DOHH2 (cell line): ENCODE data around the gene ADAMTS1.

Experiments used
- H3F3A ChIP-seq: fragments of 200-600 bp; sonication (generic), shearing (Covaris generic); 2 replicates; pipeline ENCODE4 v1.6.0; 2016; ENCODE audit warnings: antibody characterized with exemption, mild to moderate bottlenecking; ENCODE audit not compliant: control insufficient read depth, insufficient read depth
- H3K27ac ChIP-seq: fragments of 200-600 bp; sonication (generic); 2 replicates; pipeline ENCODE4 v1.5.1; 2014; ENCODE audit warnings: low read depth, mild to moderate bottlenecking, low read length, moderate library complexity
- H3K27me3 ChIP-seq: fragments of 200-600 bp; sonication (generic); 2 replicates; pipeline ENCODE4 v1.6.1; 2014; ENCODE audit warnings: mild to moderate bottlenecking, low read length, mixed read lengths; ENCODE audit not compliant: control insufficient read depth
- H3K36me3 ChIP-seq: fragments of 200-600 bp; sonication (generic); 2 replicates; pipeline ENCODE4 v1.6.1; 2014; ENCODE audit warnings: mild to moderate bottlenecking, low read length, moderate library complexity, mixed read lengths; ENCODE audit not compliant: control insufficient read depth
- H3K4me1 ChIP-seq: fragments of 200-600 bp; sonication (generic); 2 replicates; pipeline ENCODE4 v1.6.1; 2014; ENCODE audit warnings: mild to moderate bottlenecking, low read length, mixed read lengths; ENCODE audit not compliant: control insufficient read depth
- H3K4me2 ChIP-seq: fragments of 200-600 bp; sonication (generic); 2 replicates; pipeline ENCODE4 v1.6.0; 2014; ENCODE audit warnings: mild to moderate bottlenecking, low read length, moderate library complexity
- H3K4me3 ChIP-seq: fragments of 200-600 bp; sonication (generic); 2 replicates; pipeline ENCODE4 v1.5.1; 2014; ENCODE audit warnings: mild to moderate bottlenecking, low read length, mixed read lengths
- H3K79me2 ChIP-seq: fragments of 200-600 bp; sonication (generic); 2 replicates; pipeline ENCODE4 v1.6.1; 2014; ENCODE audit warnings: mild to moderate bottlenecking, low read length, mixed read lengths; ENCODE audit not compliant: control insufficient read depth
- H3K9me2 ChIP-seq: fragments of 200-600 bp; sonication (generic); replicated peaks from 2 replicates; pipeline ENCODE4 v1.6.1; 2014; ENCODE audit warnings: mild to moderate bottlenecking, low read length, mixed read lengths; ENCODE audit not compliant: control insufficient read depth
- H3K9me3 ChIP-seq: fragments of 200-600 bp; sonication (generic); 2 replicates; pipeline ENCODE4 v1.6.1; 2014; ENCODE audit warnings: antibody characterized with exemption, low read length, mixed read lengths; ENCODE audit not compliant: control insufficient read depth, insufficient read depth
- H4K20me1 ChIP-seq: fragments of 200-600 bp; sonication (generic); 2 replicates; pipeline ENCODE4 v1.6.0; 2014; ENCODE audit warnings: low read depth, mild to moderate bottlenecking, antibody characterized with exemption, low read length, moderate library complexity; ENCODE audit not compliant: control insufficient read depth, insufficient read depth
- EZH2phosphoT487 ChIP-seq: fragments of 200-600 bp; sonication (generic); IDR thresholded peaks from 2 replicates; pipeline ENCODE4 v1.6.1; 2017; ENCODE audit warnings: borderline replicate concordance, mild to moderate bottlenecking, antibody characterized with exemption, low read length, moderate library complexity, mixed read lengths
- TF ChIP-seq, protein P1 (sequence below): fragments of 200-600 bp; sonication (generic); IDR thresholded peaks from one replicate; pipeline ENCODE4 v1.5.1; 2014; ENCODE audit warnings: antibody characterized with exemption, mild to moderate bottlenecking, low read depth, low read length; ENCODE audit not compliant: poor library complexity, severe bottlenecking

The ADAMTS1 gene

DNA sequence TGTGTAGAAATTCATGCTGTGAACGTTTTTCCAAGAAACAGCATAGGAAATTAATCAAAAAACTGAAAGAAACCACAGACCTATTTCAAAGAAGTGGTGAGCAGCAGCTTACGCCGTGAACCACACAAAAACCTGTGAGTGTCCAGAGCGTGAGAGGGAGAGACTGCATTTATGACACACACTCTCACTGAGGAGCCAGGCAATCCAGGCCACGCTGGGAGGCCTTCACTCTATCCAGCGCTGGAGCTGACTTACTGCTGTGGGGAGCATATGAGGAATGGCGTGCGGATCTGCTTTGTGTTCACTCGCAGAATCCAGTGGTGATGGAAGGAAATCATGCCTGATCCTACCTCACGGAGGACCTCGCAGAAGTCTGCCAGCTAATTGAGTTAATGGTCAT lies 12.7 kb downstream of the ADAMTS1 start:
- Histone ChIP-seq H3K4me1 (no peaks in the 10 kb centered on the region), H4K20me1 (no peaks in the 10 kb centered on the region), H3K36me3 (no peaks in the 10 kb centered on the region), H3K4me3 (no peak overlapping the region), H3K27ac (no peak overlapping the region), H3K9me3 (peaks cover 15% of the 10 kb centered on the region; the same call in 1 of the 2 replicates), H3K79me2 (no peaks in the 10 kb centered on the region), H3K4me2 (no peak overlapping the region), H3K27me3 (no peaks in the 10 kb centered on the region), H3K9me2 (no peaks in the 10 kb centered on the region), H3F3A (no peaks in the 10 kb centered on the region)
- TF ChIP-seq, protein P1, sequence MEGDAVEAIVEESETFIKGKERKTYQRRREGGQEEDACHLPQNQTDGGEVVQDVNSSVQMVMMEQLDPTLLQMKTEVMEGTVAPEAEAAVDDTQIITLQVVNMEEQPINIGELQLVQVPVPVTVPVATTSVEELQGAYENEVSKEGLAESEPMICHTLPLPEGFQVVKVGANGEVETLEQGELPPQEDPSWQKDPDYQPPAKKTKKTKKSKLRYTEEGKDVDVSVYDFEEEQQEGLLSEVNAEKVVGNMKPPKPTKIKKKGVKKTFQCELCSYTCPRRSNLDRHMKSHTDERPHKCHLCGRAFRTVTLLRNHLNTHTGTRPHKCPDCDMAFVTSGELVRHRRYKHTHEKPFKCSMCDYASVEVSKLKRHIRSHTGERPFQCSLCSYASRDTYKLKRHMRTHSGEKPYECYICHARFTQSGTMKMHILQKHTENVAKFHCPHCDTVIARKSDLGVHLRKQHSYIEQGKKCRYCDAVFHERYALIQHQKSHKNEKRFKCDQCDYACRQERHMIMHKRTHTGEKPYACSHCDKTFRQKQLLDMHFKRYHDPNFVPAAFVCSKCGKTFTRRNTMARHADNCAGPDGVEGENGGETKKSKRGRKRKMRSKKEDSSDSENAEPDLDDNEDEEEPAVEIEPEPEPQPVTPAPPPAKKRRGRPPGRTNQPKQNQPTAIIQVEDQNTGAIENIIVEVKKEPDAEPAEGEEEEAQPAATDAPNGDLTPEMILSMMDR = no peak
- no peak for TF ChIP-seq EZH2phosphoT487

DNA sequence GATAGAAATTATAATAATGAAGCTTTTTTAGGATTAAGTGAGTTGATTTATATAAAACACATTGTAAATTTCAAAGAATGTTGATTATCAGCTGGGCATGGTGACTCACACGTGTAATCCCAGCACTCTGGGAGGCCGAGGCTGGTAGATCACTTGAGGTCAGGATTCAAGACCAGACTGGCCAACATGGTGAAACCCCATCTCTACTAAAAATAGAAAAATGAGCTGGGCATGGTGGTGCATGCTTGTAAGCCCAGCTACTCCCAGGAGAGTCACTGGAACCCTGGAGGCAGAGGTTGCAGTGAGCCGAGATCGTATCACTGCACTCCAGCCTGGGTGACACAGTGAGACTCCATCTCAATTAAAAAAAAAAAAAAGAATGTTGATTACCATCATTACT lies 18.4 kb downstream of the ADAMTS1 start:
- Histone ChIP-seq H3K36me3 (no peaks in the 10 kb centered on the region), H3K9me3 (no peaks in the 10 kb centered on the region), H3K4me3 (no peak overlapping the region), H3K4me1 (no peaks in the 10 kb centered on the region), H4K20me1 (no peaks in the 10 kb centered on the region), H3K27me3 (no peaks in the 10 kb centered on the region), H3F3A (no peaks in the 10 kb centered on the region), H3K79me2 (no peaks in the 10 kb centered on the region), H3K27ac (no peak overlapping the region), H3K9me2 (no peaks in the 10 kb centered on the region), H3K4me2 (no peak overlapping the region)
- TF ChIP-seq, protein P1 = no peak
- TF ChIP-seq EZH2phosphoT487 = no peak

DNA sequence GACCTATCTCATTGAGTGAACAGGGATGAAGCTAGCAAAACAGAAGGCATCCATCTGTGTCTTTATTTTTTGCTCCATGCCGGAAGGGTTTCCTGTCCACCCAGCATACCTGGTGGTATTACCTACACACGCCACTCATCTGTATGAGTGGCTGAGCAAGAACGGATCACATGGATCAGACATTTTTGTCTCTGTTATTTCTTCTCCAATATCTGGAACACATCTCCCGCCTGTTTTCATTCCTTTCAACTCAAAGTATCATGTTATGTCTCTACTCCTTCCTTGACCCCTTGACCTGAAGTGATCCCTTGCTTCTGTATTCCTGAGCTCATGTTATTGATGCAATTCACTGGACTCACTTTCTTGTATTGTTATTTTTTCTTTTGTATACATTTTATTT lies 24.7 kb downstream of the ADAMTS1 start:
- Histone ChIP-seq H3K36me3 (no peaks in the 10 kb centered on the region), H3K4me1 (no peaks in the 10 kb centered on the region), H3K79me2 (no peaks in the 10 kb centered on the region), H3F3A (no peaks in the 10 kb centered on the region), H3K9me2 (no peaks in the 10 kb centered on the region), H3K9me3 (no peaks in the 10 kb centered on the region), H3K4me2 (no peak overlapping the region), H3K27ac (no peak overlapping the region), H3K4me3 (no peak overlapping the region), H4K20me1 (no peaks in the 10 kb centered on the region), H3K27me3 (no peaks in the 10 kb centered on the region)
- TF ChIP-seq, protein P1 = no peak
- no peak for TF ChIP-seq EZH2phosphoT487
